NCI-H2029 (cell line): ENCODE data around the gene TPST2.
"Not testable (repeated sequence)": the region's sequence is repeated elsewhere in the genome, so short reads cannot be mapped to it uniquely, and the experiment has no call there.

Experiments
- DNase-seq: peaks from one replicate; lab custom pipeline; 2025; lab: John Stamatoyannopoulos, UW

Gene TPST2

GRCh38 chr22:26589845-26590736 is at the start of gene TPST2:
TSS of gene TPST2 (minus strand) at chr22:26590132. CDS start at chr22:26541630, 48,502 bp downstream.
- peak; percentile 56 for DNase-seq

GRCh38 chr22:26636296-26636695 is 46.4 kb upstream of the TPST2 start:
- no peak for DNase-seq

DNA sequence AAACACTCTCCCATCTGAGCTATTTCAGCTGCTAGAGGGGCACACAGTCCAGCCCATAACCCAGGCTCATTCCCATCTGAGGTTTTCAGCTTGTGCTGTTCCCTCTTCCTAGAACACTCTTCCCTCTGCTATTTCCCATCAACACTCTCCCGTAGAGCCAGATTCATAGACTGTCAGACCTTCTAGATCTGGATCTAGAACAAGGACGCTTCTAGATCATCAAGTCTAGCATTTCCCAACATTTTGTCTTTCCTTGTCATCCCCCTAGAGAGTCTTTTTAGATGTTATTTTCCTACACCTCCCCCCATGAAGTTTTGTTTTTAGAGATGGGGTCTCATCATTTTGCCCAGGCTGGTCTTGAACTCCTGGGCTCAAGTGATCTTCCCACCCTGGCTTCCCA is 45.2 kb upstream of the TPST2 start:
- no peak for DNase-seq

DNA sequence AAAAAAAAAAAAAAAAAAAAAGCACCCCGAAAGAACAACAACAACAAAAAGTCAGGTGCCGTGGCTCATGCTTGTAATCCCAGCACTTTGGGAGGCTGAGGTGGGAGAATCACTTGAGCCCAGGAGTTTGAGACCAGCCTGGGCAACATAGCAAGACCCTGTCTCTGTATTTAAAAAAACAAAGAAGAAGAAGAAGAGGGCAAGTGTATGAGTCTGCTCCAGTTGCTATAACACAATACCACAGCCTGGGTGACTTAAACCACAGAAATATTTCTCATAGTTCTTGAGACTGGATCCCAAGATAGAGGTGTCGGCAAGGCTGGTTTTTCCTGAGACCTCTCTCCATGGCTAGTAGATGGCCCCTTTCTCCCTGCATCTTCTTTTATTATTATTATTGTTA is 44.3 kb upstream of the TPST2 start:
- DNase-seq: no peak

- no peak for DNase-seq
These were observed 42.7 kb upstream of the TPST2 start for GRCh38 chr22:26632422-26633155.

DNA sequence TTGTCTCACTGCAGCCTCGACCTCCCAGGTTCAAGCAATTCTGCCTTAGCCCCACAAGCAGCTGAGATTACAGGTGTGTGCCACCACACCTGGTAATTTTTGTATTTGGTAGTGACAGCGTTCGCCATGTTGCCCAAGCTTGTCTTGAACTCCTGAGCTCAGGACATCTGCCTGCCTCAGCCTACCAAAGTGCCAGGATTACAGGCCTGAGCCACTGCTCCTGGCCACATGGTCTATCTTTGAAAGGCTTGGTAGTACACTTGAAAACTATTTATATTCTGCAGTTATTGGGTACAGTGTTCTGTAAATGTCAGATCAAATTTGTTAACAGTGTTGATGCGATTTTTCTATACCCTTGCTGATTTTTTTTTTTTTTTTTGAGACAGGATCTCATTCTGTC is 41.4 kb upstream of the TPST2 start:
- DNase-seq: no peak

GRCh38 chr22:26629988-26630761 is 40.2 kb upstream of the TPST2 start:
- DNase-seq: no peak

DNA sequence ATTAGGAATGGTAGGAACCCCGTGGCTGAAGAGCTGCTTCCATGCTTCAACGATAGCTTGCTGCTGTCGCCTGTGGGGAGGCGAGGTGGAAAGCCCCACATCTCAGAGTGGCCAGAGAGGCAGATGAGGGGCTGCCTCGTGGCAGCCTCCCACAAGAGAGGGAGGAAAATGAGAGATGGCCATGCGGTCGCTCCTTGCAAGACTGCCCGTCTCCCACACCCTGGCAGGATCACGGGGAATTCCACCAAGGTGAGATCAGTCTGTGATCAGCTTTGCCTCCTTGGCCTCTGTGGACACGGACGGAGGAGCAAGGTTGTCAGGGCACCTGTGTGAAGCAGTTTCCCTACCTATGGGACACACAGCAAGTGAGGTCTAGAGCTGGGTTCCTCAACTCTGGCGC is 34.9 kb upstream of the TPST2 start:
- DNase-seq: no peak

- no peak for DNase-seq
These were observed 34.1 kb upstream of the TPST2 start for GRCh38 chr22:26623984-26624383.

- no peak for DNase-seq
These were observed 31.7 kb upstream of the TPST2 start, which contains the start of gene CRYBA4 for GRCh38 chr22:26621663-26622062. TSS of gene CRYBA4 (plus strand) at chr22:26621963. CDS start at chr22:26622597, 634 bp downstream.

- DNase-seq: no peak
These were observed 30.3 kb upstream of the TPST2 start for GRCh38 chr22:26620197-26620596.

GRCh38 chr22:26619510-26619909 is 29.6 kb upstream of the TPST2 start:
- DNase-seq: no peak

- DNase-seq: no peak
These were observed 28.5 kb upstream of the TPST2 start for GRCh38 chr22:26618455-26618854.

DNA sequence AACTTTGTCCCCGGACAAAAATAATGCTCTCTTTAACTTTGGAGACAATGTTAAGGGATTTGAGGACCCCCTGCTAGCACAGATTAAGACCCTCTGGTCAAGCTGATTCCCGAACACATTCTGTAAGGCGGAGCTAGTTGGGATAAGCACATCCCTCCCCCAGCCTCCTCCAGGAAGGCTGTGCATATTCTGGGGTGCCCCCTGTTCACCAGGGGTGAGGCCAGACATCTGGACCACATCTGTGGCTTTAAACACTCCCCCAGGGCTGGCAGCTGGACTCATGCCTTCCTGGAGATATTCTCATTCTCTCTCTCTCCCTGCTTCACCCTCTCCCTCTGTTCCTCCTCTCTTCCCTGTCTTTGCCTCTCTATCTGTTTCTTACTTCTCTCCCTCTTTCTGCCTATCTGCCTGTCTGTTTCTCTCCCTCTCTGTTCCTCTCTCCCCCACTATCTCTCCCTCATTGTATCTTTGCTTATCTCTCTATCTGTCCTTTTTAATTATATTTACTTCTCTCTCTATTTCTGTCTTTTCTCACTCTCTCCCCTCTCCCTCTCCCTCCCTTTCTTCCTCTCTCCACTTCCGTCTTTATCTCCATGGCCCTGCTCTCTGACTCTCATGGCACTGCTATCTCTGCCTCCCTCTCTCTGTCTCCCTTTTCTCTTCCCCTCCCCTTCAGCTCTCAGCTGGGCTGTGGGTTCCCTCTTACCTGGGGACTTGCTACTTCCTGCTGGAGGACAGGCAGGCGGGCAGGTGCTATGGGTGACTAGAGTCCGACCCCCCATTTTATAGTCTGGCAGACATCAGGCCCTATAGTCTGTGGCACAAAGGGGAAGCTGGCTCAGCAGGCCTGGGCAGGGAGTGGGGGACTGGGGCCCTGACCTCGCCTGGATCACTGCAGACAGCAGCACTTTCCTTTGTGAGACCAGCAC is 27.6 kb upstream of the TPST2 start, which contains the start of gene CRYBB1:
CRYBB1 (minus strand) TSS at position 757 of the 929 bp plus-strand sequence. CDS start 1,708 bp downstream, outside the sequence.
- no peak for DNase-seq

DNA sequence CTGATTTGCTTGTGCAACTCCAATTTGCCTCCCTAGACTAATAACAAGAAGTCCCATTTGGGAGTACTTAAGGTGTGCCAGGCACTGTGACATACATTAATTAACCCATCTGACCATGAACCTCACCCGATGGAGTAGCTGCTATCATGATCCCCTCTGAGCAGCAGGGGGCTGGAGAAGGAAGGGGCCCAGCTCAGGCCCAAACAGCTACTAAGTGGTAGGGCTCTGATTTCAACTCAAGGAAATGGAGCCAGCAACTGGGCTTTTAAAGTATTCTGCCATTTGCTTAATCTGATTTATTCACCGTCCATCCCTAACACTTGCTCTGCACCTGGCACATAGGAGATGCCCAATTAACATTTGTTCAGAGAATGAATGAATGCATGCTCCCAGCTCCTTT is 26.7 kb upstream of the TPST2 start:
- no peak for DNase-seq

DNA sequence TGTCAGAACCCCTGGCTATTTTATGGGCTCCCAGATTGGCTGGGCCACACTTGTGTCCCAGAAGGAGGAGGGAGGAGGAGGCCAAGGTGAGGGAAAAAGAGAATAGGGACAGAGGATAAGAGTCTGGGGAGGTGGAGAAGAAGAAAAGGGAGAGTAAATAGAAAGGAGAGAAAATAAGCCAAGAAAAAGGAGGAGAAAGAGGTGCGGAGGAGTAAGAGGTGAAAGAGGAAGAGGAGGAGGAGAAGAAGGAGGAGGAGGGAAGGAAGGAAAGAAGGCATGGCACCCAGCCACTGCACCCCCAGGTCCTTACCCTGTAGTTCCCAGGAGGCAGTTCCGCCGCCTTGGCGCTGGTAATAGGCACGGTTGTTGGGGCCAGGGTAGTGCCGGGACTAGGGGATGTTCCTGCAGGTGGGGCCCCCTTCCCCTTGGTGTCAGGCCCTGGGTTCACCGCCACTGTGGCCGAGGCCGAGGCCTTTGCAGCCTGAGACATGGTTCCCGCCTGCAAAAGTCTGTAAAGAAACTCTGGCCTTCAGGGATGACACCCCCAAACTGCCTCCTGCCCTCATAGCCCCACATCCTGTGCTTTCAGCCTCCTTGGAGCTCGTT is 26.0 kb upstream of the TPST2 start:
- DNase-seq: no peak

GRCh38 chr22:26615149-26615548 is 25.2 kb upstream of the TPST2 start:
- no peak for DNase-seq

DNA sequence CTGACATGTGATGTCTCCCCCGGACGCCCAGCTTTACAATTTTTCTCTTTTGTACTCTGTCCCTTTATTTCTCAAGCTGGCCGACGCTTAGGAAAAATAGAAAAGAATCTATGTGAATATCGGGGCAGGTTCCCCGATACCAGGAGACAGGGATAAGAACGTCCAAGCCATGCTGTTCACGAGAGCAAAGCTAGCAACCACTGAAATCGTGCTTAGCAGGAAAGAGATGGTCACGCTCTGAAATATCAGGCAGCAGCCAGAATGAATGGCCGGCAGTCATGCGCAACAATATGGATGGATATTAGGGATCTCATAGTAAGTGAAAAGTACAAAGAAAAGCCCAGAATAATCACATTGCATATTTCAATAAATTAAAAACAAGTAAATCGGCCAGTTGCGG is 24.4 kb upstream of the TPST2 start:
- DNase-seq: no peak

DNA sequence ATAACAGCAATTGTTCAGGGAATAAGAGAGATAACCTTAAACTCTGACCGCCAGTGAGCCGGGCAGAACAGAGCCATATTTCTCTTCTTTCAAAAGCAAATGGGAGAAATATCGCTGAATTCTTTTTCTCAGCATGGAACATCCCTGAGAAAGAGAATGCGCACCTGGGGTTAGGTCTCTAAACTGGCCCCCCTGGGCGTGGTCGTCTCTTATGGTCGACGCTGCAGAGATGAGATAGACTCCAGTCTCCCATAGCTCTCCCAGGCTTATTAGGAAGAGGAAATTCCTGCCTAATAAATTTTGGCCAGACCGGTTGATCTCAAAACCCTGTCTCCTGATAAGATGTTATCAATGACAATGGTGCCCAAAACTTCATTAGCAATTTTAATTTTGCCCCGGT is 23.8 kb upstream of the TPST2 start:
- not testable (repeated sequence) for DNase-seq

- DNase-seq: no peak
These were observed 22.7 kb upstream of the TPST2 start for GRCh38 chr22:26612652-26613051.

GRCh38 chr22:26610996-26611395 is 21.1 kb upstream of the TPST2 start:
- DNase-seq: no peak
